ENCODE measurements around the gene CUX1. TPM values are rescaled to one million over a fixed set of nuclear protein-coding genes. Genes with fewer than 3 reads are reported as not detected.
A peak's percentile ranks its signal among the peaks of the same experiment; 100 is the strongest.

CUX1 gene
- total and polyA plus RNA-seq, 2 donors (not counting 1 experiment from before 2014, with no cell fraction given), result 22.7 to 38.1 TPM

GRCh38 chr7:101940830-101941229 lies 123.4 kb downstream of the CUX1 start:
- H3K4me3 ChIP-seq (replicated peaks in 1 of 4; ENCODE audit: control extremely low read depth in 1 of 4, insufficient read depth in 1 of 4, low read depth in 3 of 4, low read length in 4 of 4), result no peak overlapping the region
- DNase-seq (ENCODE audit: low read depth in 2 of 2), result no peak
- no peaks in the 10 kb centered on the region for H3K9me3 ChIP-seq (ENCODE audit: control insufficient read depth, insufficient read depth, low read depth, low read length)
- no peaks in the 10 kb centered on the region for H3K36me3 ChIP-seq (ENCODE audit: control insufficient read depth, insufficient read depth, low read length)
- H3K9ac ChIP-seq (ENCODE audit: insufficient read depth, low read length), result no peak overlapping the region
- no peak overlapping the region for H3K4me2 ChIP-seq (ENCODE audit: extremely low read depth, insufficient read depth, low read length)
- TF ChIP-seq CTCF (conservative IDR thresholded peaks at IDR 0.05 in 1 of 2, IDR thresholded peaks at IDR 0.05 in 1 of 2; ENCODE audit: low read depth in 1 of 2, low read length in 2 of 2) (no peak), EZH2 (IDR thresholded peaks at IDR 0.05; ENCODE audit: low read length, missing control alignments) (no peak)
- H4K20me1 ChIP-seq (ENCODE audit: control insufficient read depth, extremely low read depth, insufficient read depth, low read length), result no peaks in the 10 kb centered on the region
- H3K4me1 ChIP-seq (ENCODE audit: control insufficient read depth, extremely low read depth, insufficient read depth, low read length), result peaks cover 16% of the 10 kb centered on the region
- no peak overlapping the region for H2AFZ ChIP-seq (ENCODE audit: low read length)
- peaks cover 3% of the 10 kb centered on the region for H3K79me2 ChIP-seq (ENCODE audit: control insufficient read depth, insufficient read depth, low read length)
- H3K27me3 ChIP-seq (ENCODE audit: control insufficient read depth, insufficient read depth, low read length), result no peaks in the 10 kb centered on the region
- no peak overlapping the region for H3K27ac ChIP-seq (ENCODE audit: insufficient read depth, low read length)

GRCh38 chr7:101941481-101942383 lies 124.3 kb downstream of the CUX1 start:
- H3K27me3 ChIP-seq (ENCODE audit: control insufficient read depth, insufficient read depth, low read length), result no peaks in the 10 kb centered on the region
- peaks cover 15% of the 10 kb centered on the region for H3K4me1 ChIP-seq (ENCODE audit: control insufficient read depth, extremely low read depth, insufficient read depth, low read length)
- H4K20me1 ChIP-seq (ENCODE audit: control insufficient read depth, extremely low read depth, insufficient read depth, low read length), result no peaks in the 10 kb centered on the region
- H3K9ac ChIP-seq (ENCODE audit: insufficient read depth, low read length), result no peak overlapping the region
- no peaks in the 10 kb centered on the region for H3K9me3 ChIP-seq (ENCODE audit: control insufficient read depth, insufficient read depth, low read depth, low read length)
- H3K27ac ChIP-seq (ENCODE audit: insufficient read depth, low read length), result no peak overlapping the region
- no peak overlapping the region for H3K4me3 ChIP-seq (replicated peaks in 1 of 4; ENCODE audit: control extremely low read depth in 1 of 4, insufficient read depth in 1 of 4, low read depth in 3 of 4, low read length in 4 of 4)
- no peaks in the 10 kb centered on the region for H3K36me3 ChIP-seq (ENCODE audit: control insufficient read depth, insufficient read depth, low read length)
- H2AFZ ChIP-seq (ENCODE audit: low read length), result no peak overlapping the region
- peaks cover 3% of the 10 kb centered on the region for H3K79me2 ChIP-seq (ENCODE audit: control insufficient read depth, insufficient read depth, low read length)
- peak; percentile 80 to 82 for DNase-seq (ENCODE audit: low read depth in 2 of 2)
- TF ChIP-seq CTCF (conservative IDR thresholded peaks at IDR 0.05 in 1 of 2, IDR thresholded peaks at IDR 0.05 in 1 of 2; ENCODE audit: low read depth in 1 of 2, low read length in 2 of 2) (no peak), EZH2 (IDR thresholded peaks at IDR 0.05; ENCODE audit: low read length, missing control alignments) (no peak)
- no peak overlapping the region for H3K4me2 ChIP-seq (ENCODE audit: extremely low read depth, insufficient read depth, low read length)

- Histone ChIP-seq H3K9ac (ENCODE audit: insufficient read depth, low read length) (no peak overlapping the region), H3K79me2 (ENCODE audit: control insufficient read depth, insufficient read depth, low read length) (peaks cover 3% of the 10 kb centered on the region), H3K4me2 (ENCODE audit: extremely low read depth, insufficient read depth, low read length) (no peak overlapping the region), H3K9me3 (ENCODE audit: control insufficient read depth, insufficient read depth, low read depth, low read length) (no peaks in the 10 kb centered on the region), H3K27ac (ENCODE audit: insufficient read depth, low read length) (no peak overlapping the region), H4K20me1 (ENCODE audit: control insufficient read depth, extremely low read depth, insufficient read depth, low read length) (no peaks in the 10 kb centered on the region), H3K4me3 (replicated peaks in 1 of 4; ENCODE audit: control extremely low read depth in 1 of 4, insufficient read depth in 1 of 4, low read depth in 3 of 4, low read length in 4 of 4) (no peak overlapping the region), H3K36me3 (ENCODE audit: control insufficient read depth, insufficient read depth, low read length) (no peaks in the 10 kb centered on the region), H3K4me1 (ENCODE audit: control insufficient read depth, extremely low read depth, insufficient read depth, low read length) (peaks cover 15% of the 10 kb centered on the region), H3K27me3 (ENCODE audit: control insufficient read depth, insufficient read depth, low read length) (no peaks in the 10 kb centered on the region), H2AFZ (ENCODE audit: low read length) (no peak overlapping the region)
- no peak for DNase-seq (ENCODE audit: low read depth in 2 of 2)
- TF ChIP-seq CTCF (conservative IDR thresholded peaks at IDR 0.05 in 1 of 2, IDR thresholded peaks at IDR 0.05 in 1 of 2; ENCODE audit: low read depth in 1 of 2, low read length in 2 of 2), result no peak
Observed at GRCh38 chr7:101942603-101943210, 125.3 kb downstream of the CUX1 start.

All from fibroblast of lung (primary cell).